MCF 10A (cell line): ENCODE results near the gene TMEM259. TPM values are rescaled to one million over a fixed set of nuclear protein-coding genes. Genes with fewer than 3 reads are reported as not detected.

Experiments
- BruUV-seq: library from RNA; stranded (reverse); fragments of 400-500 nt; replicated peaks from 2 replicates; lab custom pipeline; 2021; lab: Mats Ljungman, UMichigan
- CTCF ChIA-PET: fragments of 300-600 bp; sonication (Branson Sonifier 250); formaldehyde crosslinking; extraction: SDS; loops from one replicate; lab custom pipeline; 2021; ENCODE audit warnings: antibody characterized with exemption, inconsistent platforms; lab: Yijun Ruan, JAX
- POLR2A ChIA-PET: fragments of 300-600, 350-650 bp; sonication (Branson Sonifier 250); formaldehyde crosslinking; extraction: SDS; loops from one replicate; lab custom pipeline; 2020; ENCODE audit warnings: antibody characterized with exemption, inconsistent platforms; lab: Yijun Ruan, JAX
- DNase-seq: peaks from one replicate; pipeline ENCODE4 v3.0.0-alpha.2; 2018; ENCODE audit not compliant: unreplicated experiment
- H3K27ac Mint-ChIP-seq: one replicate; pipeline ENCODE4 v1.8.0; 2022; ENCODE audit warnings: mild to moderate bottlenecking, low read depth, mixed read lengths; ENCODE audit not compliant: unreplicated experiment
- H3K27me3 Mint-ChIP-seq: one replicate; pipeline ENCODE4 v1.8.0; 2022; ENCODE audit warnings: mixed read lengths; ENCODE audit not compliant: insufficient read depth, unreplicated experiment
- H3K36me3 Mint-ChIP-seq: one replicate; pipeline ENCODE4 v1.8.0; 2022; ENCODE audit warnings: mild to moderate bottlenecking, moderate library complexity, mixed read lengths; ENCODE audit not compliant: insufficient read depth, unreplicated experiment
- H3K4me1 Mint-ChIP-seq: one replicate; pipeline ENCODE4 v1.8.0; 2022; ENCODE audit warnings: mixed read lengths; ENCODE audit not compliant: insufficient read depth, unreplicated experiment
- H3K4me3 Mint-ChIP-seq: one replicate; pipeline ENCODE4 v1.8.0; 2022; ENCODE audit warnings: mild to moderate bottlenecking, moderate library complexity, mixed read lengths; ENCODE audit not compliant: unreplicated experiment
- H3K9me3 Mint-ChIP-seq: one replicate; pipeline ENCODE4 v1.8.0; 2022; ENCODE audit warnings: mixed read lengths; ENCODE audit not compliant: unreplicated experiment
- intact Hi-C: fragments of 100-400 bp; cut with micrococcal nuclease; formaldehyde crosslinking; loops from 2 replicates; pipeline ENCODE4 v1.14.1; 2022
- total RNA-seq: library from RNA; stranded (reverse); gene quantifications from 2 replicates; pipeline ENCODE4 v1.2.3, GENCODE V29; 2022
- TF ChIP-seq, protein P1 (sequence below): fragments of 200-600 bp; IDR thresholded peaks from one replicate; pipeline ENCODE4 v1.8.0; 2022; ENCODE audit warnings: antibody characterized with exemption, mild to moderate bottlenecking; ENCODE audit not compliant: unreplicated experiment

Gene TMEM259
- total RNA-seq, 1 experiment from 2014 or later, result 130 TPM

- H3K36me3 Mint-ChIP-seq, result peaks cover 42% of the 10 kb centered on the region
These were observed 28.8 kb downstream of the TMEM259 start for GRCh38 chr19:991932-992669.

DNA sequence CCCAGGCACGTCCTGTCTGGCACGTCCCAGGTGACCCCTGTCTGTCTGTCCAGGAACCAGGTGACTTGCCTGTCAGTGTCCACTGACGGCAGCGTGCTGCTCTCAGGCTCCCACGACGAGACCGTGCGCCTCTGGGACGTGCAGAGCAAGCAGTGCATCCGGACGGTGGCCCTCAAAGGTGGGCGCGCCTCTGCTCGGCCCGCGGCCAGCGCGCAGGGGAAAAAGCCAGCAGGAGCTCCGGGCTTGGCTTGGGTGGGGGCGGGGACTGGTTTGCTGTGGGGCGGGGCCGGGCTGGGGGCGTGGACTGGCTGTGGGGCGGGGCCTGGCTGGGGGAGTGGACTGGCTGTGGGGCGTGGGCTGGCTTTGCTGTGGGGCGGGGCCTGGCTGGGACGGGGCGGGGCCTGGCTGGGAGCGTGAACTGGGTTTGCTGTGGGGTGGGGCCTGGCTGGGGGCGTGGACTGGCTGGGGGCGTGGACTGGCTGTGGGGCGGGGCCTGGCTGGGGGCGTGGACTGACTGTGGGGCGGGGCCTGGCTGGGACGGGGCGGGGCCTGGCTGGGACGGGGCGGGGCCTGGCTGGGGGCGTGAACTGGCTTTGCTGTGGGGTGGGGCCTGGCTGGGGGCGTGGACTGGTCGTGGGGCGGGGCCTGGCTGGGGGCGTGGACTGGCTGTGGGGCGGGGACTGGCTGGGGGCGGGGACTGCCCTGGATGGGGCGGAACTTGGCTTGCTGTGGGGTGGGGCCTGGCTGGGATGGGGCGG, 29.6 kb downstream of the TMEM259 start:
- peak; percentile 39 for DNase-seq
- H3K36me3 Mint-ChIP-seq, result peaks cover 45% of the 10 kb centered on the region
- POLR2A ChIA-PET, result no interaction called here
- intact Hi-C loops, result no loop called here
- peaks cover 4% of the 10 kb centered on the region for H3K4me1 Mint-ChIP-seq
- no TSS peak for BruUV-seq
- no peak overlapping the region for H3K27ac Mint-ChIP-seq
- no peaks in the 10 kb centered on the region for H3K27me3 Mint-ChIP-seq
- H3K4me3 Mint-ChIP-seq, result no peak overlapping the region
- H3K9me3 Mint-ChIP-seq, result no peaks in the 10 kb centered on the region
- CTCF ChIA-PET, result no interaction called here
- TF ChIP-seq, protein P1, sequence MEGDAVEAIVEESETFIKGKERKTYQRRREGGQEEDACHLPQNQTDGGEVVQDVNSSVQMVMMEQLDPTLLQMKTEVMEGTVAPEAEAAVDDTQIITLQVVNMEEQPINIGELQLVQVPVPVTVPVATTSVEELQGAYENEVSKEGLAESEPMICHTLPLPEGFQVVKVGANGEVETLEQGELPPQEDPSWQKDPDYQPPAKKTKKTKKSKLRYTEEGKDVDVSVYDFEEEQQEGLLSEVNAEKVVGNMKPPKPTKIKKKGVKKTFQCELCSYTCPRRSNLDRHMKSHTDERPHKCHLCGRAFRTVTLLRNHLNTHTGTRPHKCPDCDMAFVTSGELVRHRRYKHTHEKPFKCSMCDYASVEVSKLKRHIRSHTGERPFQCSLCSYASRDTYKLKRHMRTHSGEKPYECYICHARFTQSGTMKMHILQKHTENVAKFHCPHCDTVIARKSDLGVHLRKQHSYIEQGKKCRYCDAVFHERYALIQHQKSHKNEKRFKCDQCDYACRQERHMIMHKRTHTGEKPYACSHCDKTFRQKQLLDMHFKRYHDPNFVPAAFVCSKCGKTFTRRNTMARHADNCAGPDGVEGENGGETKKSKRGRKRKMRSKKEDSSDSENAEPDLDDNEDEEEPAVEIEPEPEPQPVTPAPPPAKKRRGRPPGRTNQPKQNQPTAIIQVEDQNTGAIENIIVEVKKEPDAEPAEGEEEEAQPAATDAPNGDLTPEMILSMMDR, result no peak

More at GRCh38 chr19:991932-992669, 28.8 kb downstream of the TMEM259 start:
- ChIA-PET CTCF (no interaction called here), POLR2A (interaction anchor here (1.0 kb wide), 1 partner anchor 8 kb away, joined by 3 read pairs; the partner anchor contains the start of gene WDR18)
- DNase-seq, result no peak
- Mint-ChIP-seq H3K27ac (no peak overlapping the region), H3K4me1 (peaks cover 6% of the 10 kb centered on the region), H3K4me3 (no peak overlapping the region), H3K27me3 (no peaks in the 10 kb centered on the region), H3K9me3 (no peaks in the 10 kb centered on the region)
- intact Hi-C loops, result no loop called here
- no TSS peak for BruUV-seq
- TF ChIP-seq, protein P1, result no peak

- POLR2A ChIA-PET, result no interaction called here
- DNase-seq, result no peak
- Mint-ChIP-seq H3K4me1 (peaks cover 1% of the 10 kb centered on the region), H3K36me3 (peaks cover 43% of the 10 kb centered on the region), H3K27ac (no peak overlapping the region), H3K27me3 (no peaks in the 10 kb centered on the region), H3K4me3 (no peak overlapping the region), H3K9me3 (no peaks in the 10 kb centered on the region)
- no TSS peak for BruUV-seq
- CTCF ChIA-PET, result no interaction called here
- intact Hi-C loops, result no loop called here
- TF ChIP-seq, protein P1, result no peak
These were observed 30.2 kb downstream of the TMEM259 start for GRCh38 chr19:990746-991145.

DNA sequence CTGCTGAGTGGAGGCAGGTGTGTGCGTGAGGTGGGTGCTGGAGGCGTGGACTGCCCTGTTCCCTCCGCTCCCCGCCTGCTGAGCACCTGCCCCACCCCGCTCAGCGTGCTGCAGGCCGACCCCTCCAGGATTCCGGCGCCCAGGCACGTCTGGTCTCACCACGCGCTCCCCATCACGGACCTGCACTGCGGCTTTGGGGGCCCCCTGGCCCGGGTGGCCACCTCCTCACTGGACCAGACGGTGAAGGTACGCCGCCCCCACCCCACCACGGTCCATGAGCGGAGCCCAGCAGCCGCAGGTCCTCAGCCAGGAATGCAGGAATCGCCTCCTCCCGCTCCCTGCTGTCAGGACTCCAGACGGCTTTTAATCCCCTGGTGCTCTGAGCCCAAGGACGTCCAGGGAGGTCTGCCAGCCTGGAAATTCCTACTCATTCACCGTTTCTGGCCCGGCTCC, 30.8 kb downstream of the TMEM259 start:
- H3K4me3 Mint-ChIP-seq, result no peak overlapping the region
- ChIA-PET CTCF (interaction anchor here (0.5 kb wide), 1 partner anchor 132 kb away, joined by 3 read pairs; no protein-coding TSS in a partner anchor), POLR2A (no interaction called here)
- no peak for DNase-seq
- peaks cover 7% of the 10 kb centered on the region for H3K4me1 Mint-ChIP-seq
- no peak overlapping the region for H3K27ac Mint-ChIP-seq
- H3K27me3 Mint-ChIP-seq, result no peaks in the 10 kb centered on the region
- no TSS peak for BruUV-seq
- H3K9me3 Mint-ChIP-seq, result no peaks in the 10 kb centered on the region
- TF ChIP-seq, protein P1, result no peak
- intact Hi-C loops, result no loop called here
- peaks cover 43% of the 10 kb centered on the region for H3K36me3 Mint-ChIP-seq
